GM19372 (cell line): Measurements from ENCODE around the gene ARIH2.
A peak's percentile ranks its signal among the peaks of the same experiment; 100 is the strongest.

Experiments
- ATAC-seq: cut with Tn5 transposase; IDR thresholded peaks from one replicate; pipeline ENCODE4 v1.9.1; 2021; ENCODE audit warnings: mild to moderate bottlenecking, low read depth, moderate library complexity; ENCODE audit not compliant: unreplicated experiment

Gene ARIH2

DNA sequence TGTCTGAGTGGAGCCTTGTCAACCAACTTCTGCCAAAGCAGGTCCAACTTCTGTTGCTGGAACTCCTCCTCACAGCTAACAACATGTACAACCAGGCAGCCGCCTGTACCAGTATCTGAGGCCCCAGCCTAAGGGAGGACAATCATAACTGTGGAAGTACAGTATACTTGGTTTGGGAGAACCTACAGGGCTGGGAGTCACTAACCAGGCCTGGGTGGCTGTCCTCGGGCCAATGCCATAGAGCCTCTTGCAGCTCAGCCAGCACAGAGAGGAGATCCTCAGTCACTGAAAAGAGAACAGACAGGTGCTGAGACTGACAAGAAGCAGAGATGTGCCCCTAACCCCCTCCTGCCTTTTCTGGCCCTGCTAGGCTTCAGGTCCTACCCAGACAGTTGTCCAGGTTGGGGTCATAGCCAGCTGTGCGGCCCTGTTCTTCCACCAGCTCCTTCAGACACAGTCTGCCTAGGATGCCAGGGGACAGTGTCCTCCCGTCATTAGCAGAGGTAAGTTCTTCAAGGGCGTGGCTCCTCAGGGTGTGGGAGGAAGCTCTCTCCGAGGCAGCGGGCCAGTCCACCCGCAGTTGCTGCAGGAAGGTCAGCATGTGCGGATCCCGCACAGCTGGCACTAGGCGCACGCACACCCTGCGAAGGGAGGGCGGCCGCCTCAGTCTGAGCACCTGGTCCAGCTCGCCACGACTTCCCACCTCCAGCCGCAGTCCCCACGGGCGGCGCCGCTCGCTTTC lies 98.8 kb downstream of the ARIH2 start:
- no peak for ATAC-seq

DNA sequence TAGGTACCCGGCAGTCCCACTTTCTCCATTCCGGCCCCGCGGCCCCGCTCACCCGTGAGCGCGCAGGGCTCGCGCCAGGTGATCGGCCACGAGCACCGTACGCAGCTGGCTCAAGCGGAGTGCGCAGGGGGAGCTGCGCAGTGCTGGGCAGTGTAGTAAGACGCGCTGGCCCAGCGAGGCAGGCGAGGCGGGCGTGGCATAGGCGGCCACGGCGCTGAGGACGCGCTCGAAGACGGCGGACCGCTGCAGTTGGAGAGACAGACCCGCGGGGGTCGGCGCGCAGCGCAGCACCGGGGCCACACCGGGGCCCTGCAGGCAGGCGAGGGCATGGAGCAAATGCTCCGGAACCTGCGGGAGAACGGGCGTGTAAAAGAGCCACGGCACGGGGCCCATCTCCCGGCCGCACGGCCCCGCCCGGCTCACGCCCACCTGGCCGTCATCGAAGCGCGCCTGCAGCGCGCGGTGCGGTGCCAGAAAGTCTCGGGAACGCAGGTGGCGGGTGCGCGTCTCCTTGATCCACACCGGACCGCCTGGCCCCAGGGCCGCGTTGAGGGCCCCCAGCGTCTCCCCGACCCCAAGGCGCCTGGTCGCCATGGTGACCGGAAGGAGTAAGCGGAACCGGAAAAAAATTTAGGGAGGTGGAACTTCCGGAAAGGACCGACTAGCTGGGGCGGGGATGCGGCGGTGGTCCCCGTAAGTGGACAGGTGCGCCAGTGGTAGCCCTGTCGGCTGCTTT lies 99.5 kb downstream of the ARIH2 start, which contains the start of gene DALRD3:
DALRD3 (minus strand) TSS at position 610 of the 736 bp plus-strand sequence; CDS start at position 594, 16 bp downstream.
- no peak for ATAC-seq

- no peak for ATAC-seq
Observed at GRCh38 chr3:49018707-49019006, 100.0 kb downstream of the ARIH2 start.

GRCh38 chr3:49019941-49020329 lies 101.3 kb downstream of the ARIH2 start:
- ATAC-seq = no peak

- ATAC-seq = peak; percentile 2
Observed at GRCh38 chr3:49020330-49021212, 101.9 kb downstream of the ARIH2 start.

- peak; percentile 42 for ATAC-seq
Observed at GRCh38 chr3:49021213-49021812, 102.7 kb downstream of the ARIH2 start.

DNA sequence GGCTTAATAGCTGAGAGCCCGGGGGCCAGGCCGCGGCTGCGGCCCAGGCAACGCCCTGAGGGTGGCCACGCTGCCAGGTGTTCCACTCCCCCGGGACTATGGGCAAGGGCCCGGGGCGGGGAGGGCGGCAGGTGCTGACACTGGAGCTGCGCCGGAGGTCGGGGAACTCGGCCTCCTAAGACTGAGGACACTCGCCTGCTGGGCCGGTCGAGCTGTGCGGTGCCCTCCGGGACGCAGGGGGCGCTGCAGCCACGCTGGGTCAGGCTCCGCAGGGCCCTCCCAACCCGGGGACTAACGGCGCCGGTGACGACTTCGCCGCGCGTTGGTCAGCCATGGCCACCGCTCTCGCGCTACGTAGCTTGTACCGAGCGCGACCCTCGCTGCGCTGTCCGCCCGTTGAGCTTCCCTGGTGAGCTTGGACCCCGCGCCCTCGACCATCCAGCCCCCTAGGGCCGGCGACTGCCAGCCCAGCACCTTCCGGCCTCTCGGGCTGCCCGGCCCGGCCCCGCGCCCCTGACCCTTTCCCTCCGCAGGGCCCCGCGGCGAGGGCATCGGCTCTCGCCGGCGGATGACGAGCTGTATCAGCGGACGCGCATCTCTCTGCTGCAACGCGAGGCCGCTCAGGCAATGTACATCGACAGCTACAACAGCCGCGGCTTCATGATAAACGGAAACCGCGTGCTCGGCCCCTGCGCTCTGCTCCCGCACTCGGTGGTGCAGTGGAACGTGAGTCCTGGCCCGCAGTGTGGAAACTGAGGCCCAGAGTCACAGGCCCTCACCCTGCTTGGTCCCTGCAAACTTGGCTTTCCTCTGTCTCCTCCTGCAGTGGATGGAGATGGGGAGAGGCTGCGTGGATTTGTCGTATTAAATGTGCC lies 103.4 kb downstream of the ARIH2 start, which contains the start of gene NDUFAF3:
NDUFAF3 (plus strand) TSS at position 309 of the 875 bp plus-strand sequence; CDS start at position 333, 24 bp downstream.
- ATAC-seq = peak; percentile 46

DNA sequence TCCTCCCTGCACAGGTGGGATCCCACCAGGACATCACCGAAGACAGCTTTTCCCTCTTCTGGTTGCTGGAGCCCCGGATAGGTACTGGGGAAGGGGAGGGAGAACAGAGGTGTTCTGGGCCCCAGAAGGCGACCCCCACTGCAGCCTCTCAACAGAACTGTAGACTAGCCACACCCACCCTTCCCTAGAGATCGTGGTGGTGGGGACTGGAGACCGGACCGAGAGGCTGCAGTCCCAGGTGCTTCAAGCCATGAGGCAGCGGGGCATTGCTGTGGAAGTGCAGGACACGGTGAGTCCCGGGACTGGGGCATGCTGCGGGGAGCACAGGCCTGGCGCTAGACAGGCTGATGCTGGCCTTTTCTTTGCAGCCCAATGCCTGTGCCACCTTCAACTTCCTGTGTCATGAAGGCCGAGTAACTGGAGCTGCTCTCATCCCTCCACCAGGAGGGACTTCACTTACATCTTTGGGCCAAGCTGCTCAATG lies 104.1 kb downstream of the ARIH2 start:
- no peak for ATAC-seq

GRCh38 chr3:49023775-49024174 lies 105.1 kb downstream of the ARIH2 start:
- no peak for ATAC-seq

- ATAC-seq = no peak
Observed at GRCh38 chr3:49024449-49024848, 105.8 kb downstream of the ARIH2 start.

DNA sequence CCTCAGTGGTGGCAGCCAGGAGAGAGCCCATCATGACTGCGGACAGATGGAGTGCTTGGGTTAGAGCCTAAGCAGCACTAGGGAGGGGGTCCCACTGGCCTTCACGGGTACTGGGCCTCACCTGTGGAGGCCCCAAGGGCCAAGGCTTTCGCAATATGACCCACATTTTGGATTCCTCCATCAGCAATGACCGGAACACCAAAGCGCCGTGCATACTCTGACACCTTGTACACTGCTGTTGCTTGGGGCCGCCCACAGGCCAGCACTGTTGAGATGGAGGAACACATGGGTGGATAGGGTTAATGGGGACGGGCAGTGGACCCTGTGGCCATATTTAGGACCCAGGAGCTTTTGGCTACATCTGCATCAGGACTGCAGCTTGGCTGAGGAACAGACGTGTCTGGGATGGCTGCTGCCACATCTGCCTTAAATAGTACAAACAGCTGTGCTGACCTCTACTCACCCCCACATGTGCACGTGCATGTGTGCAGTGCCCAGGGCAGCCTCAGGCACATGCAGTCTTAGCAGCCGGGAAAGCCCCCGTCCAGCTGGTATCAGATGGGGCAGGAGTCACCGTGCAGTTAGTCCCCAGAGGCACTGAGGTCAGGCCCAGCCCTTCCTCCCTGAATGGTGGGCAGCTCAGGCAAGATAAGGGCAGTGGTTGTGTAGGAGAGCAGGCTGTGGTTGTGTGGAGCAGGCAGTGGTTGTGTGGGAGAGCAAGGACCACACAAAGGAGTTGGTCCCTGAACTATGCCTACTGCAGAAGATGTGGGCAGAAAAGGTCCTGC lies 106.6 kb downstream of the ARIH2 start:
- ATAC-seq = no peak

DNA sequence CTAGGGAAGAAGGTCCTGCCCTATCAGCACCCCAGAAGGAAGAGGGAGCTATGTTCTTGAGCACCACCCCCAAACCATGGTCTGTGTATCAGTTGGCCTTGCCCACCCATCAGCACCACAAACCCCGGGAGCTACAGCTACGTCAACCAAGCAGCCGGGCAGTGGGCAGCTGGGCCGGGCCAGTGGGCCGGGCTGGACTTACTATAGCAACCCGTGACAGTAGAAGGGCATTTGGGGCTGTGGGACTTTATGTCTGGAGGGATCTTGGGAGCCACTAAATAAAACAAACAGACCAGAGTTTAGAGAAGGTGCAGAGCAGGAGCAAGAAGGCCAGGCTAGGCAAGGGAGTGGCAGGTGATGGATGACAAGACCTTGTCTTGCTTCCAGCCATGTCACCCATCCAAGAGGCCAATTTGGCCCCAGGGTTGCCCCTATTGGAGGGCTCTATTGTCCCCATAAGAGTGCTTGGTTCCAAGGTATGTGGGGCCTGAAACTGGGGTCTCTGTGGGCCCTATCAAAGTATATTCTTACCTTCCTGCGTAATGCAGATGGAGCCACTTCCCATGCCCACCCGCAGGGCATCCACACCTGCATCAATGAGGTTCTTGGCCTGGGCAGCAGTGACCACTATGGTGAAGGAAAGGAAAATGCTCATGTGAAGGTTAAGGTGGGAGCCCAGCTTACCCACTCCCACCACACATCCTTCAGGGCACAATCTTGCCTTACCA lies 107.3 kb downstream of the ARIH2 start:
- ATAC-seq = no peak

GRCh38 chr3:49026536-49026935 lies 107.9 kb downstream of the ARIH2 start:
- no peak for ATAC-seq

DNA sequence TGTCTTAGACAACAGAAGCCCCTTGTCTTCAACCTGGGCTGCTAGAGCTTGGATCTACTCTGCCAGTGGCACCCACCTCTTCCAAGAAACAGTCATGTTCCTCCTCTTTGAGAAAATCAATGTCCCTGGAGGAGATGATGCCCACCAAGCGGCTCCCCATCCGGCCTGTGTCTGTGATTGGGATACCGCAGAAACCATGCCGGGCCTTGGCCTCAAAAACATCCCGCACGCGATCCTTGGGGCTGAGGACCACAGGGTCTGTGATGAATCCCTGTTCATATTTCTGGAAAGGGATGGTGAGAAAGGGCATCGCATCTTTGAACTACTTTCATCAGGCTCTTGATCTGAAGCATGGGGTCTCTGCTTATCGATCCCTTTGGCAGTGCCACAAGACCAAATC lies 109.0 kb downstream of the ARIH2 start:
- no peak for ATAC-seq

GRCh38 chr3:49028298-49028672 lies 109.6 kb downstream of the ARIH2 start:
- no peak for ATAC-seq

DNA sequence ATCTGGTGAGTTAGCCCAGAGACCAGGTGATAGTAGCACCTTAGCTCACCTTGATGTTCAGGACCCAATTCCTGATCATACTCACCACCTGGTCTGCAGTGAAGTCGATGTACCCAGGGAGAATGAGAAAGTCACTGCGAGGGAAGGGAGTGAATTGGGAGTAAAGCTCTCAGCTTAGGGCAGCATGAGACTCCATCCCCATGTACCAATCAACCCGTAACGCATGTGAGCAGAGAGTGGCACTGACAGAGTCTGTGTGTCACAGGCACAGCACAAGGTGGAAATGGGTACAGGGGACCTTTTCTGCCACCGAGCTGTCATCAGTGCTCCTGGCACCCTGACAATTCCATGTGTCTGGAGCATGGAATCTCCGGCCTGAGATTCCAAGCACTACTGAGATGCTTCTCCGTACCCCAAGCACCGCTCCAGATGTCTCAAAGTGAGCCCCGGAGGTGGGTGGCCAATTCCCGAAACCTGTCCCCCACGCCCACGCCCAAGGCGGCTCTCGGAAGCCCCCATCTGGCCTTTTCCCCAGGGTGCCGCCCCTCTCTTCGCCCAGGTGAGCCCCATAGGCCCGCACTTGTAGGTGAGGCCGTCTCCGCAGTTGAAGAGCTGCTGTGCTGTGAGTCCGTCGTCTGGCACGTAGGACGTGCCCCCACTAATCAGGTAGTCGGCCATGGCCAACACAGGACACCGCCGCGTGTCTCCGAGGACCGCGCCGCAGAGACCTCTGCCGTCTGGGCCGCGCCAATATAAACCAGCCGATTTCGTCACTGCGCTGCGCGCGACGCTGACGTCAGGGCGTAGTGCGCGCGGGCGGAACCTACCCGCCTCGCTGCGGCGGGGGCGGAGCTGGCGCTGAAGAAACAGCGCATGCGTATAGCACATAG lies 110.3 kb downstream of the ARIH2 start, which contains the start of gene IMPDH2:
IMPDH2 (minus strand) TSS at position 726 of the 890 bp plus-strand sequence; CDS start at position 678, 48 bp downstream.
- peak; percentile 91 for ATAC-seq

DNA sequence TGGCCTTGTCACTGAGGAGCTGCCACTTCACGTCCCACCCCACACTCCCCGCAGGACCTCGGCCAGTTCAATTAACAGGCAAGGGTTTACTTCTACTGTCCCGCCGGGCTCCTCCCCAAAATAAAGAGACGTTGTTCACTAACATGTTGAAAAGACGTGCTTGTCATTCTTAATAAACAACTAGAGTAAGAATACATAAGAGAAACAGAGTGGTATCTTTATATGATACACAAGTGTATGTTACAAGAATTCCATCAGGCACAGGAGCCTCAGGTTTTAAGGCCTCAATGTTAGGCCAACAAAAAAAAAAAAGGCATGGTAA lies 110.9 kb downstream of the ARIH2 start:
- no peak for ATAC-seq
